Left forelimb (tissue), 1 donor: ENCODE results near the gene ADD3.

Experiments used
- DNase-seq: peaks from one replicate; pipeline ENCODE4 v3.0.0-alpha.2; 2018; ENCODE audit warnings: low spot score

ADD3 gene

DNA sequence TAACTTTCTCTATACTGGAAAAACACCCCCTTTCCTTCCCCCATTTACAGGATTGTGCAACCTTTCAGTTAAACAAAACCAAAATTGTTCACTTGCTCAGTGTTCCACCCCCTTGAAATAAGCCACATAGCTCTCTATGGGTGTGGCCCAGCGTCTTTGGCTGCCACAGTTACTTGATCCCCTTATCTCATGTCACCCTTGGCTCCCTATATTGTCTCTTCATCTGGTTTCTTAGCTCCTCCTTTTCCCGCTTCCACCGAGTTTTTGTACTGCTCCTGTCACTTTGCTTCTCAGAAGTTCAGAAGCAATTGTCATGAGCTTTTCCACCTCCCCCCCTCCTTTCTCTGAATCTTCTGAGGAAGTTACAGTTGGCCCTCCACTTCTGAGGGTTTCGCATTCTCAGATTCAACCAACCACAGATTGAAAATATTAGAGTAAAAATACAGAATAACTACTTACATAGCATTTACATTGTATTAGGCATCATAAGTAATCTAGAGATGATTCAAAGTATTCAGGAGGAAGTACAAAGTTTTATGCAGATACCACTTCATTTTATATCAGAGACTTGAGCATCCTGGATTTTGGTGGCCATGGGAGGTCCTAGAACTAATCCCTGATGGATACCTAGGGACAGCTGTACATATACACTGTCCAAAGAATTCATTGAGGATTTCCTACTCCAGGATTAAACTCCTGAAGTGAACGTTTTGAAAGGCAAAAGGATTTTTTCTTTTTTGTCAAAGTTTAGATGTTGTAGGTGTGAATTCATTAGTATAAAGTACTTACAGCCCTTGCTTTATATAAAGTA lies 60.4 kb downstream of the ADD3 start:
- DNase-seq = no peak

DNA sequence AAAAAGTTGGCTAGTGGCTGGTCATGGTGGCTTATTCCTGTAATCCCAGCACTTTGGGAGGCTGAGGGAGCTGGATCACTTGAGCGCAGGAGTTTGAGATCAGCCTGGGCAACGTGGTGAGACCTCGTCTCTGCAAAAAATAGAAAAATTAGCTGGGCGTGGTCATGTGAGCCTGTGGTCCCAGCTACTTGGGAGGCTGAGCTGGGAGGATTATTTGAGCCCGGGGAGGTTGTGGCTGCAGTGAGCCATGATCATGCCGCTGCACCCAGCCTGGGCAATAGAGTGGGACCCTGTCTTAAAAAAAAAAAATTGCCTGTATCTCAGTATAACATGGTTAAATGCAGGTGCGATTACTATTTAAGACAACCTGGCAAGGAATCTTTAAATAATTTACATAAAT lies 61.0 kb downstream of the ADD3 start:
- no peak for DNase-seq

DNA sequence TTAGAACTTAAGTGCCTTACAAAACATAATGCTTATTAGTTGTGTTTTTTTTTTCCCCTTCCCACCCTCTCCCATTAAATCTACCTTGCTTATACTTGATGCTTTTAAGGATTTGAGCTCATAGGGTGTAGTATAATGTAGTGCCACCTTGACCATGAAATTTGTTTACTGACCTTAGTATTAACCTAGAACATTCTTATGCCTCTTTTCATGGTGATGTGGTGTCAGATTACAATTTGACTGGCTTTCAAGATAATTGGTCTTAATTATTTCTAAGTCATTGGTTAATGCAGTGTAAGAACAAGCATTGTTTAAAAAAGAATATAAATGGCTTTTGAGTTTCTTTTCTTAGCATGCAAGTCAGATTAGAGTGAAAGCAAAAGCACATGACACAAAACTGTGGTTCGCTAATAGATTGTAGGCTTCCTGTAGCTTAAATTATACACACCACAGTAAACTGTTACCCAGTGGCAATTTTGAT lies 61.8 kb downstream of the ADD3 start:
- DNase-seq = no peak

DNA sequence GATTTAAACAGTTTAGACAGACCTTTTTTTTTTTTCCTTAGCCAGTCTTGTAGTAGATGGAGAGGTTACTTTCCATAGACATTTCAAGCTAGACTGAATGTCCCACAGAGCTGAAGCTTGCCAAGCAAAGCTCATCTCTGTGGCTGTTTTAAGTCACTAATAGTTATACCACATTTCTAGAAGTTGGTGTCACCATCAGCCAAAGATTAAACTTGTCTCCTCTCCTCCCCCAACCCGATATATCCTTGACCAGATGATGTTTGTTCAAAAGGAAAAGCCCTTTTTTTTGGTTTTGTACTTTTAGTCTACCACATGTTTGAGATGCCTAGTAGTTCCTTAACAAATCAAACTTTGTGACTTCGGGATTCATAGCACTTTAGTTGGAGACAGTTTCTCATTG lies 66.1 kb downstream of the ADD3 start:
- no peak for DNase-seq

DNA sequence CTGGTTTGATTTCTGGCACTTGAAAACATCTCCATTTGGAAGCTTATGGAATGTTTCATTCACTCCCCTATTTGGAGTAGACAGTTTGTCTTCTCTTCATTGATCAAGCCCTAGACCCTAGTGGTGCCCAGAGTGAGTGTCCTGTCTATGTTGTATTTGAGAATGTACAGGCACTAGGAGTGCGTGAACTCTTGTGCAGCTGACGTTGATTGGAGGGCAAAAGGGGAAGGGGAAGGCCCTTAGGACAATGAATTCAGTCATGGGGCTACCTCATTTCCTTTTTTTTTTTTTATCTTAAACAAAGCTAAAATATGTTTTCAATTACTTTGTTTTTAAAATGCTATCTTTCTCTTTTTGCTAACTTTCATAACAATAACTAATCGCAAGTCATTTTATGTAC lies 66.5 kb downstream of the ADD3 start:
- no peak for DNase-seq

DNA sequence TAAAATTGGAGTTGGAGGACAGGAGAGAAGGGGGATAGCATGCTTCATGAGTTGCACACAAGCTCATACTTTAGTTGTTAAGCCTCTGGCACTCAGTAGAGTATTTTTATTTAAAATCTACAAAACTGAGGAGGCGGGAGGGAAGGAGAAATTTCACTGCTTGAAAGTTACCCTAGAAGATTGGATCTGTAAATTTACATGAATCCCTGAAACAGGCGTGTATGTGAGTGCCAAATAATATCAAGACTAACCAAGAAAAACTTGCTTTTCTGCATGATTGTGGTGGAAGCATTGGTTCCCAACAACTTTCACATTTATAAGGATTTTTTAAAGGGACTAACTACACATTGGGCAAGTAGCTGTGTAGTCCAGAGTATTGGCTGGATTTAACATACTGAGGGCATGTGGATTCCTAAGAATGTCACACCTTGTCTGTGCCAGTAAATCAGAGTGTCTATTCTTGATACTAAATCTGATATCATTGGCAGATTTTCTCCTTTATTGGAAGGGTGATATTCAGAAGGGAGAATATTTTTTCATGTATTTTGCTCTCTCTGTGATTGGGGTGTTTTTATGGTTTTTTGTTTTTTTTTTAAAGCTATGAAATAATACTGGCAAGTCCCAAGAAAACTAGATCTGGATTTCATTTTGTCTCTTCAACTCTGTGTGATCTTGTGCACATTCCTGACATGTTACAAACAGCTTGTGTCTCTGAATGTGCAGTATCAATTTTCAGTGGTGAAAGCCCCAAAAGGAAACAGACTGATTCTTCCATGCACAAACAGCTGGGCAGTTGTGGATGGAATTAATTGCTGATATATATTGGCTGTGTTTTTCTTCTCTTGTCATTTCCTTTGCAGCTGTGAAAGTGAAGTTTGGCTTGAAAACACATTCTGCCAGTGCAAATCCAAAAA lies 67.2 kb downstream of the ADD3 start:
- DNase-seq = no peak

DNA sequence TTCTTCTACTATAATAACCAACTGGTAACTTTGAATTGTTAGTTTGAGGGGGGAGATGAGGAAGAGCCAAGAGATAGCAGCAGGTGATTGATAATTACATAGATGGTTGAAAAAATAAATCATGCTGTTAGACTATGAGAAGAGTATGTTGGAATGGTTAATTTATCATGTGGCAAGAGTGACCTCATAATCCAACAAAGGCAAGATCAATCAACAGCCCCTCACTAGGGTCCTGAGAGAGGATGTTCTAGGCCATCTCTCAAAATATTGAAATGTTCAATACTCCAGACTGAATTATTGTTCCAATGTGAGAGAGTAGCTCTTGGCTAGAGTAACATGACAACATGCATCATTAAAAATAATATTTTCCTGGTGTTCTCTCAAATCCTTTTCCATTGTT lies 67.9 kb downstream of the ADD3 start:
- no peak for DNase-seq

DNA sequence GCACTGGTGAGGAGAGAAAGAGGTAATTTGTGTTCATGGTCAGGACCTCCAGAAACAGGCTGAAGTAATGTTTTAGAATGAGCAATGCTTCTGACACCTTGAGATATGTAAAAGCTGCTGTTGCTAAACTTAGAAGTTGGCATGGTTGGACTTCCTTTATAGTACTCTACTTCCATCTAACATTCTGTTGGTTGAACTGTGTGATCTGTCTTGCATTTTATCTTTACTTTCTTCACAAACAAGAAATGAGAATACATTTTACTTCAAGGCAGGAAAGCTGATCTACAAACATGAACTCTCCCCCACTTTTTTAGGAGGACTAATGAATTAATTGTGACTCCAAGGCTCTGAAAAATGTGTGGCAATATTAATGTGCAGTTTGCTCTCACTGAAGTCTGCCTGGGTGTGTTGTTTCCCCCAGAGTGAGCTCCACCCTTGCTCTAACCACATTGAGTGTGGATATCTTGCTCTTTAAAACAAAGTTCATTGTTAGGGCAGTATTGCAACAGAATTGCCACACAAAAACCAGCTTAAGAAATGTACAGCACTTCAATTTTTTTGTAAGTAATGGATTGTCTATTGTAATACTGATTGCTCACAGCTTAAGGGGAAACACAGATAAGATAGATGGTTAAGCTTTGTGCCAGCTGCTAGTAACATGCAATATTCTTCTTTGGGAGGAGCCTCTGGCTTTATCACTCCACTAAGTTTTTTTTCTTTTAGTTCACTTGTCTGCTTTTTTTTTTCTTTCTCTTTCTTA lies 69.0 kb downstream of the ADD3 start:
- DNase-seq = no peak

DNA sequence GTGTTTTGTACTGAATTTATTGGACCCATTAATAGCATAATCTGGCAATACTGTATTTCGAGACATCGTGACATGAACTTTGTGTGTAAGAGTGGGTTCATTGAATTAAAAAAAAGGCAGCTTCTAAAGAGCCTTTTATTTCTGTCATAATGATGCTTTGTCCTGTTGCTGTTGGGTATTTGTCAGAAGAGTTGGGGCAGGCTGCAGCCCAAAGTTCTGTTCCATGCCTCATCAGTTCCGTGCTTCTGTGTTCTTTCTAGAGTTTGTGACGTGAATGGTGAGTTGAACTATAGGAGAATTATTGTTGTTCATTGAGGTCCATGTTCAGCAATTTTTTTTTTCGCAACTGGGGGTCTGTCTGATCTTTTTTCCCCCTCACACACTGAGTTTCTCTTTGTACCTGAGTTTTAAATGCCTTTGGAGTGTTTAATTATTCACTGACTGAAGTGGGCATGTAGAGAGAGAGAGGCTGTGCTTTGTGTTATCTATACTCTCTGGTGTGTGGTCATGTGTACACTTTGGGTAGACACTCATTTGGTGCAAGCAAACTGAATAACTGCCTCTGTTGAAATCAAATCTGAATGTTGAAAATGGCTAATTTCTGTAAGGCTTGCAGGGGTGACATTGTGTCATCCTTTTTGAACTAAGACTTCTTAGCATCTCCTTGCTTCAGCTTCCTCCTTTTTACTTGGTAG lies 69.8 kb downstream of the ADD3 start:
- DNase-seq = no peak

DNA sequence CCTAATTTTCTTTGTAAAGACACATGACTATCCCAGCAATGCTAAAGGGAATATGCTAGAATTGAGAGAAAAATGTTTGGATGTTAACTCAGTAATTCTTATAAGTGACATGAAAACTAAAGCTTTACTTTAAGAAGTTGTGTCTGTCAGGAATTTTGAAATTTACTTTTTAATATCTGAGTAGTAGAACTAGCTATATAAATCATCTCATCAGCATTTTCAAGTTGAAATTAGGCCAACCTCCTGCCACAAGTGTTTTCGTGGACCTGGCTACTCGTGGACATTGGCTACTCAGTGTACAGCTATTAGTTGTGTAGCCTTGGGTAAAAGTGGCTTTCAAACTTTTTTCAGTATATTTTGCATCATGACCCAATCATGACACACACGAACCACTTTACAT lies 70.5 kb downstream of the ADD3 start:
- no peak for DNase-seq

DNA sequence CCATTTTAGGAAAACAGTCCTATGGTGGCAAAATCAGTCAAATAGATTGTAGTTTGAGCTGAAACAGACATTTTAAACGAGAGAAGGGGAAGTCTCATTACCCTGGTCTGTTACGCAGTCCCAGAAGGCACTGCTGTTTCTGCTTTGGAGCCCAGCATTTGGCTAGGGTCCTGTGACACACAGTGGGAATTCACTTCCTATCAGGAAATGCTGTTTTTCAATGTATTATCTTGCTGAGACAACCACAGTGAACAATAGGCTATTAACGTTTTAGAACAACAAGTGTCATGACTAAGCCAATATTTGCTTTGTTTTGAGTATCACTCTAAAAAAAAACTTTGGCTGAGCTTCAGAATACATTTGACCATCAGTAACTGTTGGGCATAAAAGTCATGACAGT lies 74.1 kb downstream of the ADD3 start:
- no peak for DNase-seq

DNA sequence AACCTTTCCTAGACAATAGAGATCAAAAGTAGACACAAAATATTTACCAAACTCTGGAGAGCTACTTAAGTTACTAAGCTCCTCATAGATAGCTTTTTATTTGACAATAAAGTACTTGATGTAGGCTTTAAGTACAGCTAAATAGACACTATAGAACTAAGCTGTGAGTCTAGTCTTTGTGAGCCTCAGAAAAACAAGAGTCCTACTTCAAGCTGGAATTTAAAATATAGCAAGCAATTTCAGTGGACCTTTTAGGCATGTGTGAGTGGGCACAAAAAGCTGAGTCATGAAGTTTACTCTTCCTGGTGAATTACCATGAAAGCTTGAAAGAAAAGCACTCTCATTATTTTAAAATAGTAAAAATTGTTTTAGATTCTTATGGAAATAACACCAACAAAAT lies 76.1 kb downstream of the ADD3 start:
- DNase-seq = no peak

DNA sequence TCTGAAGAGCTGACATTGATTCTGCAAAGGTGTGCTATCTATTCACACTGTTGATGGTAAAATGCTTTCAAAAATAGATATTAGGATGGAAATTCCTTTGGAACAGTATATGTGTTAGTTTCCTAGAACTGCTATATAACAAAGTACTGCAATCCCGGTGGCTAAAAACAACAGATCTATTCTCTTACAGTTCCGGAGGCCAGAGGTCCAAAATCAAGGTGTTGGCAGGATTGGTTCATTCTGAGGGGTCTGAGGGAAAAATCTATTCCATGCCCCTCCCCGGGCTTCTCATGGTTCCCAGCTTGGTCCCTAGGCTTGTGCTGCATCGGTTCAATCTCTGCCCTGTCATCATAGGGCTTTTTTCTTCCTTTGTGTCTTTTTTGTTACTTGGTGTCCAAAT lies 79.9 kb downstream of the ADD3 start:
- no peak for DNase-seq

DNA sequence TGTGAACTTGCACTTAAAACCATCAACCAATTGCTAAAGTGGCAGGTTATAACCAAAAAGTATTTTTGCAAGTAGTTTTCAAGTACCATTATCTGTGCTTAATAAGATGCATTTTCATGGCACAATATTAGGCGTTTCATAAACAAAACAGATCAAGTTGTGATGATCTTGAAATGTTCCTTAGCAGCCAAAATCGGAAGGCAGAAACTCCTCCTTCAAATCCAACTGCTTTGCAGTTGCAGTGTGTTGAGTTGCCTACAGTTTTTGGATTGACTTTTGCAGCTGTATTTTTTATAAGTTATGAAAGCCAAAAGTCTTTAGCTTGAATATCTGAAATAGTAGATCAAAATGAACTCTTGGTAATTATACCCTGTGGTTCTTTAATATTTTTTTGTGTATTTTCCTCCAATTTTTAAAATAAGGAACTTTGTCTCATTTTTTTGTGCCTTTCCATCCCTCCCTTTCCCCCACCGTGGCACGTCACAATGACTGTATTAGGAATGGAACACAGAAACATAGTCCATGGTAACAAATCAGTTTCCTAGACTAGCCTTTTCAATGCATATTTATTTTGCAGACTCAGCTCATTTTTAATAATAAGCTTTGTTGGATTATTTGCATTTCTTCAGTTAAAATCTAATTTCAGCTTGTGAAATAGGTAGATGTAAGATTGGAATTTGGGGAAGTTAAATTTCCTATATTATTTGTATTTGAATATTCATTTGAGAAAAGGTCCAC lies 80.8 kb downstream of the ADD3 start:
- DNase-seq = no peak

DNA sequence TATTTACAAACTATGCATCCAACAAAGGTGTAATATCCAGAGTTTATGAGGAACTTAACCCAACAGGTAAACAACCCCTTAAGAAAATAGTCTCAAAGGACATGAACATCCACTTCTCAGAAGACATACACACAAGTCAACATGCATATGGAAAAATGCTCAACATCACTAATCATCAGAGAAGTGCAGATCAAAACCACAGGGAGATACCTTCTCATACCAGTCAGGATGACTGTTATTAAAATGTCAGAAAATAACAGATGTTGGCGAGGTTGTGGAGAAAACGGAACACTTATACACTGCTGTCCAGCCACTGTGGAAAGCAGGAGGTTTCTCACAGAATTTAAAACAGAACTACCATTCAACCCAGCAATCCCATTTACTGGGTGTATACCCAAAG lies 84.0 kb downstream of the ADD3 start:
- DNase-seq = no peak

DNA sequence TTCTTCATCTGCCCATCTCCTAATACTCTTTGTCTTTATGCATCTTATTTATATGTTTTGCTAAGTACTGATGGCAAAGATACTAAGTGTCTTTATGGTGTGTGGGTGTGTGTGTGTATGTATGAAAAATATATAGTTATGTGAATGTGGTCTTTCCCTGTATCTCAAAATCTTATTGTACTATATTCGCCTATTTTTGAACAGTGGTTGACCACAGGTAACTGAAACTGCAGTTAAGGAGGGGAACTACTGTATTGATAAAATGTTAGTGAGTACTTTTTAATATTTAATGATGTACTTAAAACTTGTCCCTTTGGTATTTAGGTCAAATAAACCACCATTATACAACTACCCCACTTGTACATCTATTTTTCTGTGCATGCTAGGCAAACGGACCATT lies 85.9 kb downstream of the ADD3 start:
- no peak for DNase-seq

DNA sequence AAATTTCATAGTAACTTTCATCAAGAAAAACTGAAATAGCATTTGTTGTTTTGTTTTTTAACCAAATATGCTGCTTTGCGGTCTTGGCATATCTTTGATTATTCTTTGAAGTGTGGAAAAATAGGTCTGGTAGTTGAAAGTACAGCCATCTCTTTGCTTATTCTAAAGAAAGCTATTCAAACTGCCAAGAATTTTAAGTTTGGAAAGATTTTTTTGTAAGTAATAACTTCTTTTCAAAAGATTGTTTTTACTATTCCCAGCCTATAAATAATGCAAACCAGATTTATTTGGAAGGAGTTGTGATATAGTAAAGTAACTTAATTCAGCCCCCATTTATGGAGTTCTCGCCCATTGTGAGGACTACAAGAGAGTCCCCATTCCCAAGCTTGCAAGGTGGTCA lies 87.0 kb downstream of the ADD3 start:
- DNase-seq = no peak

DNA sequence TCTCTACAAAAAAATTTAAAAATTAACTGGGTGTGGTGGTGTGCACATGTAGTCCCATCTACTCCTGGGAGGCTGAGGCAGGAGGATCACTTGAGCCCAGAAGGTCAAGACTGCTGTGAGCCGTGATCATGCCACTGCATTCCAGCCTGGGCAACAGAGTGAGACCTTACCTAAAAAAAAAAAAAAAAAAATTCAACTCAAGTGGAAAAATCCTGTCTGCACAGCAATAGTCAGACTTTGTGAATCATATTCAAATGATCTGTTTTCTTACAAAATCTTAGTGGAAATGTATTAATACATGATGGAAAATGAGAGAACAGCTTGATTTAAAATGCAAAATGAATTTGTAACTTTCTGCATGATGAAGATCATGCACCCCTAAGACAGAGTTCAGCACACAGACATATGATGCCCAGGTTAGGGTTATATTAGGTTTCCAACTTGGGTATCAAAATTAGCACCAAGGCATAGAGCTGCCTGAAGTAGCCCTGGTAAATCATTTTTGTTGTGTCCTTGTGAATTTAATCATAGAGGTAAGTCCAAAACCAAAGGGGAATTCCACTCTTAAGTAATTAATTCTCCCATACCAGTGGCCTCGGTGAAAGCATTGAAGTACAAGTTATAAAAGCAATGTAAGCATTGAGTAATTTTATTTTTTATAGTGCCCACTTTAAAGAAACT lies 93.8 kb downstream of the ADD3 start:
- no peak for DNase-seq

DNA sequence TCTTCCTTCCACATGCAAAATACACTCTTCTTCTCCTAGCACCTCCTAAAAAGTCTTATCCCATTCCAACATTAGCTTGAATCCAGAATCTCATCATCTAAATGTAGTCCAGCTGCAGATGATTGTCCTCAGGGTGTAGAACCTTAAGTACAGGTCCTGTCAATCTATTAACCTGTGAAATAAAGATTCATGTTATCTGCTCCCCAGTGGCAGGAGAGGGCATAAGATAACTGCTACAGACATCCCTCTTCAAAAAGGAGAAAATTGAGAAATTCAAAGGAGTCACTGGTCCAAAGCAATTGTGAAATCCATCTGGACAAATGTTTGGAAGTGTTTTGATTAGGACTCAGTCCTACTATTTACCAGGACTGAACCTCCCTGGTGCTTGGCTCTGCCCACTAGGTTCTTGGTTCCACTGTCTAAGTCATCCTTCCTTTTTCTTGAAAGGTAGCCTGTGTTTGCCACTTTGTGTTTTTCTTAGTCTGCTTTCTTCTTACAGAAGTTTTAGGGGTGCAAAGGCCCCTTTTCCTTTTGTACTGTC lies 96.2 kb downstream of the ADD3 start:
- DNase-seq = no peak

DNA sequence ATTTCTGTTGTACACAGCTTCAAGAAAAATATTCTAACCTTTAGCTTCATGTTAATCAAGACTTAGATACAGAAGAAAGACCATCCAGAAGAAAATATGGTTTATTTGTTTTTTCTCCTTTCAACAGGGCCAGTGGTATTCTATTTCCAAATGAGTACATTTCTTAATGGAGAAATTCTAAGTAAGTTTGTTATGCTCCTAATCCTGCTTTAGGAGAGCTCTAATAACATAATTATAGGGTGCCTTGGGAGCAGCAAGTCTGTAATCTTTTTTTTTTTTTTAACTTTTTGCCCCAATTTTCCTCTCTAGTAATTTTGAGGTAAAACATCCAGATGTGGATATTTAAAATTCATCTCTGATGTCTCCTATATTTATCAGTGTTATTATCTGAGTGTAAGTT lies 98.1 kb downstream of the ADD3 start:
- no peak for DNase-seq
